Heart left ventricle (tissue), 13 donors: ENCODE data around the gene CNOT6L.

Source experiments
- CTCF ChIP-seq, 12 donors: fragments of 200-600 bp; sonication (generic) in 4 of 12; IDR thresholded peaks; one replicate each; pipeline versions ENCODE4 v1.5.0 to v1.8.0; 2018 to 2022; ENCODE audit warnings: antibody characterized with exemption in 12 of 12, mild to moderate bottlenecking in 5 of 12
- POLR2A ChIP-seq, 2 donors: fragments of 450-650 bp; IDR thresholded peaks; one replicate each; pipeline ENCODE4 v1.6.1; 2017; ENCODE audit warnings: antibody characterized with exemption in 2 of 2, mild to moderate bottlenecking in 2 of 2, moderate library complexity in 2 of 2
- donor health status: ischemic (EF 13 %, LVEDD 7.1; RV severe dilation, severe dysfunction).
- donor health status: DM: no; HTN: yes; CAD: no.
- donor health status: DM: no; HTN: no; CAD: no.
- donor health status: ischemic (EF 25% LVEDD 6.9; RV normal size, moderate dysfunction).
- donor health status: ischemic (EF 25% LVEDD 5.7; RV mildly dilated, moderate dysfunction).
- donor health status: ischemic (EF 35%, LVEDD 5.7; RV mildly dilated, moderate dysfunction).
- donor health status: nonischemic (EF 11% LVEDD 7.7; RV severe dilation, severe dysfunction).
- donor health status: DM: yes; HTN: yes; CAD: no.
- donor health status: PGD.
- donor health status: ischemic (EF 29% LVEDD 5.4; RV normal size, mild dysfunction).
- donor health status: nonischemic (EF 23%, LVEDD 6.1; RV moderate dilation, normal function).

GRCh38 chr4:77821775-77822174, 2.6 kb upstream of the CNOT6L start:
- no peak for TF ChIP-seq CTCF (IDR thresholded peaks at IDR 0.05)
- no peak for TF ChIP-seq POLR2A (IDR thresholded peaks at IDR 0.05)
